Subcutaneous adipose tissue (tissue), 4 donors: Measurements from ENCODE around the gene ZNF615. TPM values are rescaled to one million over a fixed set of nuclear protein-coding genes. Genes with fewer than 3 reads are reported as not detected.

Experiments used
- total RNA-seq, 4 donors: library from RNA; depleted of rRNA; stranded (reverse); fragments of >200 nt; gene quantifications; one replicate each; pipeline ENCODE4 v1.1.0, GENCODE V29; 2016
- TF ChIP-seq, protein P1 (sequence below): fragments of 450-650 bp; IDR thresholded peaks from one replicate; pipeline ENCODE4 v1.5.1; 2016; ENCODE audit warnings: low read depth, mild to moderate bottlenecking, control low read depth, antibody characterized with exemption, moderate library complexity

ZNF615 gene
- total RNA-seq, 4 donors from 2014 or later: 12.2 to 17.9 (median 14.9) TPM

DNA sequence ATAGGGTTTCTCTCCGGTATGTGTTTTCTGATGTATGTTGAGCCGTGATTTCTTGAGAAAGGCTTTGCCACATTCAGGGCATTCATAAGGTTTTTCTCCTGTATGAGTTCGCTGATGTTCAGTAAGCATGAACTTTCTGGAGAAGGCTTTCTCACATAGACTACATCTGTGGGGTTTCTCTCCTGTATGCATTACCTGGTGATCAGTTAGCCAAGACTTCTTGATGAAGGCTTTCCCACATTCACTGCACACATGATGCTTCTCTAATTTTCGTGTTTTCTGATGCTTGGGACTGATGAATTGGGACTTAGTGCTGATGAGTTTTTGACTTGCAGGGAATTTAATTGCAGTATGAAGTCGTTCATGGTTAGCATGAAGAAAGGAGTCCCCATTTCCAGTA lies 42.4 kb downstream of the ZNF615 start:
- TF ChIP-seq, protein P1, sequence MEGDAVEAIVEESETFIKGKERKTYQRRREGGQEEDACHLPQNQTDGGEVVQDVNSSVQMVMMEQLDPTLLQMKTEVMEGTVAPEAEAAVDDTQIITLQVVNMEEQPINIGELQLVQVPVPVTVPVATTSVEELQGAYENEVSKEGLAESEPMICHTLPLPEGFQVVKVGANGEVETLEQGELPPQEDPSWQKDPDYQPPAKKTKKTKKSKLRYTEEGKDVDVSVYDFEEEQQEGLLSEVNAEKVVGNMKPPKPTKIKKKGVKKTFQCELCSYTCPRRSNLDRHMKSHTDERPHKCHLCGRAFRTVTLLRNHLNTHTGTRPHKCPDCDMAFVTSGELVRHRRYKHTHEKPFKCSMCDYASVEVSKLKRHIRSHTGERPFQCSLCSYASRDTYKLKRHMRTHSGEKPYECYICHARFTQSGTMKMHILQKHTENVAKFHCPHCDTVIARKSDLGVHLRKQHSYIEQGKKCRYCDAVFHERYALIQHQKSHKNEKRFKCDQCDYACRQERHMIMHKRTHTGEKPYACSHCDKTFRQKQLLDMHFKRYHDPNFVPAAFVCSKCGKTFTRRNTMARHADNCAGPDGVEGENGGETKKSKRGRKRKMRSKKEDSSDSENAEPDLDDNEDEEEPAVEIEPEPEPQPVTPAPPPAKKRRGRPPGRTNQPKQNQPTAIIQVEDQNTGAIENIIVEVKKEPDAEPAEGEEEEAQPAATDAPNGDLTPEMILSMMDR: no peak

DNA sequence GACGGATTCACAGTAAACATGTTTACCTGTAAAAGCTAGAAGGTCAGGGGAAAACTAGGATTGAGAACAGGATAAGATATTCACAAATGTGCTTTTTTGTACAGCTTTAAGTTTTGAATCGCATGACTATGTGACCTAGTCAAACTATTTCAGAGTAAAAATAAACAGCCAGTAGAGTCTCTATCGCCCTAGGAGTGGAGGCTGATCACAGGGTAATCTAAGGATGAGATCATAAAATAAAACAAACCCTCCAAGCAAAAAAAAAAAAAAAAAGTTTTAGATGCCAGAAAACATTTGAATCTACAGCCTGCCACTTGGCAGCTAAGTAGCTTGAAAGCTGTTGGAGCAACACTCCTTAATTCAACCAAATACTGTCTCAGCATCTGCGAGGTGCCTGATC lies 48.2 kb downstream of the ZNF615 start:
- TF ChIP-seq, protein P1: no peak

DNA sequence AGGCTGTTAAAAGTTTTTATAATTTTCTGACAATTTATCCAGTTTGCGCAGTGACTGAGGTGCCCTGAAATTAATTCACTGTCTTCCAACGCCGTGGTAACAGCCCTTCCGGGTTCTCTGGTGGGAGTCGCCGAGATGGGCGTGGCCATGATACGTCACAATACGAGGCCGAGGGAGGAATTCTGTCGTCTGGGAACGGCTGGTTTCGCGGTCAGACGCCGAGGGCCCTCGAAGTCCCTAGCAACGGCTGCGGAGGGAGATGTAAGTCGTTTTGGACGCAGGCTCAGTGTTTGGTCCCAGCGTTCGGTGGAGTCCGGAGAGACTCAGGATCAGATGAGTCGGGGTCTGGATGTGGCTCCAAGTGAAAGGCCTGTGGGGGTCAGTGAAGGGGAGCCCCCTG lies 59.0 kb downstream of the ZNF615 start:
- TF ChIP-seq, protein P1: no peak

DNA sequence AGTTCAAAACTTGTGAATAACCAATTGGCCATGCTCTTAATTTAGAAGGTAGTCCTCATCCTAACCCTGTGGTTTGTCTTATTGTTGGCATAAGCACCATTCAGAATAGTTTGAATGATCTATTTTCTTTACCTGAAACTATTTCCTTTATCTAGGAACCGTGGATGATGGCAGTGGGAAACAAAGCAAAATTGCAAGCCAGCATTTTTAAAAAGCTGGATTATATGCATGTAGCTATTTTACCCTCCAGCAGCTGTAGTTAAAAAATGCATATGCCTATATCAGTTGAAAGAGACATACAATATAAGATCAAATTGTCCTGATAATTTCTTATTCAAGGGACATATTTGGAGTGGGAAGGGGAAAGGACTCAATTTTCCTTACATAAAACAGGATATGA lies 61.4 kb downstream of the ZNF615 start:
- TF ChIP-seq, protein P1: no peak

DNA sequence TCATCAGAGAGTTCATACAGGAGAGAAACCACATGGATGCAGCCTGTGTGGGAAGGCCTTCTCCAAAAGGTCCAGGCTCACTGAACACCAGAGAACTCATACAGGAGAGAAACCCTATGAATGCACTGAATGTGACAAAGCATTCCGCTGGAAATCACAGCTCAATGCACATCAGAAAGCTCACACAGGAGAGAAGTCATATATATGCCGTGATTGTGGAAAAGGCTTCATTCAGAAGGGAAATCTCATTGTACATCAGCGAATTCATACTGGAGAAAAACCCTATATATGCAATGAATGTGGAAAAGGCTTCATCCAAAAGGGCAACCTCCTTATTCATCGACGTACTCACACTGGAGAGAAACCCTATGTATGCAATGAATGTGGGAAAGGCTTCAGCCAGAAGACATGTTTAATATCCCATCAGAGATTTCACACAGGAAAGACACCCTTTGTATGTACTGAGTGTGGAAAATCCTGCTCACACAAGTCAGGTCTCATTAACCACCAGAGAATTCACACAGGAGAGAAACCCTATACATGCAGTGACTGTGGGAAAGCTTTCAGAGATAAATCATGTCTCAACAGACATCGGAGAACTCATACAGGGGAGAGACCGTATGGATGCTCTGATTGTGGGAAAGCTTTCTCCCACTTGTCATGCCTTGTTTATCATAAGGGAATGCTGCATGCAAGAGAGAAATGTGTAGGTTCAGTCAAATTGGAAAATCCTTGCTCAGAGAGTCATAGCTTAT lies 63.0 kb downstream of the ZNF615 start:
- TF ChIP-seq, protein P1: no peak

Other genes with a start within 250 kb of the ZNF615 start
- 1 to 10 TPM in 3 of 4 donors, under 1 TPM in 1; 0.82 to 3.9 (median 1.3) TPM for gene FPR2, start 247.0 kb downstream of the ZNF615 start, total RNA-seq
- 100 to 1,000 TPM in 1 of 4 donors, 10 to 100 TPM in 2, 1 to 10 TPM in 1; 3.2 to 112 (median 27.3) TPM for gene FPR3, start 213.1 kb downstream of the ZNF615 start, total RNA-seq
- gene ZNF577, start 120.3 kb downstream of the ZNF615 start, total RNA-seq: 10 to 100 TPM; 13.5 to 30.4 (median 20.0) TPM
- 1 to 10 TPM; 6.8 to 8.8 (median 7.6) TPM for gene ZNF649, start 103.2 kb downstream of the ZNF615 start, total RNA-seq
- 1 to 10 TPM; 6.4 to 7.2 (median 6.6) TPM for gene ZNF613, start 80.7 kb downstream of the ZNF615 start, total RNA-seq
- 10 to 100 TPM in 3 of 4 donors, 1 to 10 TPM in 1; 9.1 to 13.9 (median 12.0) TPM for gene ZNF350, start 21.4 kb downstream of the ZNF615 start, total RNA-seq
- gene ZNF614, start 20.2 kb upstream of the ZNF615 start, total RNA-seq: 1 to 10 TPM; 4.0 to 8.6 (median 6.0) TPM
- 10 to 100 TPM in 3 of 4 donors, 1 to 10 TPM in 1; 9.5 to 15.6 (median 13.1) TPM for gene ZNF432, start 40.6 kb upstream of the ZNF615 start, total RNA-seq
- 10 to 100 TPM; 18.7 to 26.8 (median 20.4) TPM for gene ZNF841, start 87.6 kb upstream of the ZNF615 start, total RNA-seq
- gene ZNF616, start 131.7 kb upstream of the ZNF615 start, total RNA-seq: 10 to 100 TPM in 1 of 4 donors, 1 to 10 TPM in 3; 7.3 to 15.4 (median 8.6) TPM
- 10 to 100 TPM; 10.2 to 18.9 (median 17.4) TPM for gene ZNF836, start 163.4 kb upstream of the ZNF615 start, total RNA-seq
- 100 to 1,000 TPM; 113 to 186 (median 127) TPM for gene PPP2R1A, start 181.8 kb upstream of the ZNF615 start, total RNA-seq